Large intestine (tissue), 3 donors: Measurements from ENCODE around the gene THSD7B. TPM values are rescaled to one million over a fixed set of nuclear protein-coding genes. Genes with fewer than 3 reads are reported as not detected.
A peak's percentile ranks its signal among the peaks of the same experiment; 100 is the strongest.

Experiments used
- DNase-seq, 2 donors: peaks; one replicate each; pipeline versions ENCODE4 v3.0.0 to v3.0.0-alpha.2; 2013
- H3K27ac ChIP-seq: one replicate; pipeline ENCODE4 v1.5.1; 2013; ENCODE audit warnings: low read length
- H3K27me3 ChIP-seq: 2 replicates; pipeline ENCODE4 v1.6.1; 2013; ENCODE audit warnings: low read length; ENCODE audit not compliant: control insufficient read depth, insufficient read depth
- H3K36me3 ChIP-seq: 2 replicates; pipeline ENCODE4 v1.6.1; 2013; ENCODE audit warnings: low read length; ENCODE audit not compliant: control insufficient read depth, insufficient read depth
- H3K4me1 ChIP-seq: one replicate; pipeline ENCODE4 v1.6.1; 2013; ENCODE audit warnings: low read length; ENCODE audit not compliant: control insufficient read depth, insufficient read depth
- H3K4me3 ChIP-seq: one replicate; pipeline ENCODE4 v1.5.1; 2013; ENCODE audit warnings: low read length
- H3K9me3 ChIP-seq: one replicate; pipeline ENCODE4 v1.6.1; 2013; ENCODE audit warnings: mild to moderate bottlenecking, low read depth, low read length, moderate library complexity; ENCODE audit not compliant: control insufficient read depth
- WGBS: methylation state at CpG from one replicate; pipeline ENCODE4 v1.1.5; 2013; ENCODE audit warnings: low lambda C conversion rate; ENCODE audit not compliant: insufficient coverage; 5-methylcytosine and 5-hydroxymethylcytosine counted together
- polyA plus RNA-seq: library from polyadenylated mRNA; unstranded; fragments of 120-200 nt; gene quantifications from one replicate; pipeline ENCODE4 v1.2.1, GENCODE V29; 2013

THSD7B gene
- polyA plus RNA-seq, 1 donor: 2.2 TPM

- Histone ChIP-seq H3K27ac (no peak overlapping the region), H3K36me3 (no peaks in the 10 kb centered on the region), H3K4me3 (no peak overlapping the region), H3K9me3 (no peaks in the 10 kb centered on the region), H3K4me1 (no peaks in the 10 kb centered on the region), H3K27me3 (no peaks in the 10 kb centered on the region)
- no peak for DNase-seq
- 94% methylated on average over 3 of the region's 4 CpGs for WGBS
These were observed 471.7 kb downstream of the THSD7B start for GRCh38 chr2:137237055-137237454.

GRCh38 chr2:137238065-137238464 lies 472.7 kb downstream of the THSD7B start:
- no peak for DNase-seq
- H3K36me3 ChIP-seq: no peaks in the 10 kb centered on the region
- no peaks in the 10 kb centered on the region for H3K4me1 ChIP-seq
- no peaks in the 10 kb centered on the region for H3K27me3 ChIP-seq
- no peak overlapping the region for H3K4me3 ChIP-seq
- no peaks in the 10 kb centered on the region for H3K9me3 ChIP-seq
- no peak overlapping the region for H3K27ac ChIP-seq
- no CpG with 5 or more reads among the region's 3 CpGs for WGBS

DNA sequence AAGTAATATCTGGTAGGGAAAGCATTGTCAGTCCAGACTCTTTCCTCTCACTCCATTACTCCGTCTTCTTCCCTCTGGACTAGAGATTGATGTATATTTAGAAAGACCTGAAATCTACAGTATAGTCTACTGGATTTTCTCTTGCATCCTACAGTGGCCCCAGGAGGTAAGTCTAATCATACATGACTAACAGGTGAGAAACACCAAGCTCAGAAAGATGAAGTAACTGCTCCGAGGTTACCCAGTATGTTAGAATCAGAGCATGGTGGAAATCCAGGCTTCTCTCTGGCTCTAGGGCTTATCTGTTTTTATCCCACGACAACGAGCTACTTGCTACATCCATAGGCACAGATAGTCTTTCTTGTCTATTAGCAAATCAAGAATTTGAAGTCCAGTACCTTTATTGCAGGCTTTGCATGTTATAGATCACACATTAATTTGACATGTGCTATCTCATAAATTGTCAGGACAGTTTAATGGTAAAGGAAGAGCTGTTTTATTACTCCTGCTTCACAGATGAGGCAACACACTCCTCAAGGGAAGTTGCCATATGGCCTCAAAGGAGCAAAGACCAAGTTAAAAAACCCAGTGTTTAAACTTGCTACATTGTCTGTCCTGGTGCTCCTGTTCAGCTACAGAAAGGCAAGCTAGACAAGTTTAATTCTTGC lies 484.3 kb downstream of the THSD7B start:
- H3K36me3 ChIP-seq: no peaks in the 10 kb centered on the region
- no peaks in the 10 kb centered on the region for H3K27me3 ChIP-seq
- WGBS: 56% methylated on average over 2 of the region's 4 CpGs
- peak overlapping the region; percentile 36 for H3K27ac ChIP-seq
- DNase-seq: peak; percentile 54 to 70
- H3K4me1 ChIP-seq: peaks cover 13% of the 10 kb centered on the region
- H3K9me3 ChIP-seq: no peaks in the 10 kb centered on the region
- no peak overlapping the region for H3K4me3 ChIP-seq

GRCh38 chr2:137250401-137250800 lies 485.1 kb downstream of the THSD7B start:
- WGBS: 87% methylated on average over 3 of the region's 3 CpGs
- Histone ChIP-seq H3K27ac (no peak overlapping the region), H3K27me3 (no peaks in the 10 kb centered on the region), H3K4me3 (no peak overlapping the region), H3K36me3 (no peaks in the 10 kb centered on the region), H3K4me1 (peaks cover 13% of the 10 kb centered on the region), H3K9me3 (no peaks in the 10 kb centered on the region)
- DNase-seq: no peak

DNA sequence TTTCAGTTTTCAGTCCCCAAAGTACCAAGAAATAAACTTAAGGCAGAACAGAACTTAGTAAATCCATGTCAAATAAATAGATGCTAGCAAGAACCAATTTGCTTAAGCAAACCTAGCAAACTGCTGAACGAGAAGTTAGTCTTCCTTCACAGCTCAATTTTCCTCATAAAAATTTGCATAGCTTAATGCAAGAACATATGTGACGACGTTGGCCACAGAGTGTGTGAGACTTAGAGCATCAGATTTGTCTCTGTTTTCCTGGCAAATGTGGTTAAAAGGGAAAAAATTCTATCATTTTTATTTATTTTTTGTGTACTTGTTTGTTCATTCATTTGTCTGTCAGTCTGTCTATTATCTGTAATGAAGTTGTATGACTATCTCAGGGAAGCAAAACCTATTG lies 485.7 kb downstream of the THSD7B start:
- no peaks in the 10 kb centered on the region for H3K36me3 ChIP-seq
- no peaks in the 10 kb centered on the region for H3K9me3 ChIP-seq
- H3K4me3 ChIP-seq: no peak overlapping the region
- H3K27me3 ChIP-seq: no peaks in the 10 kb centered on the region
- no peak for DNase-seq
- no peak overlapping the region for H3K27ac ChIP-seq
- no CpG with 5 or more reads among the region's 3 CpGs for WGBS
- peaks cover 13% of the 10 kb centered on the region for H3K4me1 ChIP-seq

DNA sequence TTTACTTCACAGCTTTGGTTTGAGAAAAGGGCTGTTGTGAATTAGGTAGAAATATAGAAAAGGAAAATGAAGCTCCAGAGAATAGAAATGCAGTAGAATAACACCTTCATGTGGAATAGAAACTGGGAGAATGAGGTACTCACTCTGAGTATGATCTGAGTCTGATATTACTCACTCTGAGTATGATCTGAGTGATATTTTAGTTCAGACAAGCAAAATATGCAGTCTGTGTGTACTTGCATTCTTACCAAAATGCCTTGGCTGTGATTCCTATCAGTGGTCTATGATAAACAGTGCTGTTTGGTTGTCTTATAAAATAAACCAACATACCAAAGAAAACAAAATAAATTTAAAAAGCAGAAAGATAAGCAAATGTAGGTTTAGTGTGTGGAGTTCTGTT lies 487.6 kb downstream of the THSD7B start:
- Histone ChIP-seq H3K4me3 (no peak overlapping the region), H3K27ac (no peak overlapping the region), H3K36me3 (no peaks in the 10 kb centered on the region), H3K4me1 (peaks cover 13% of the 10 kb centered on the region), H3K9me3 (no peaks in the 10 kb centered on the region), H3K27me3 (no peaks in the 10 kb centered on the region)
- DNase-seq: no peak

- no peak overlapping the region for H3K27ac ChIP-seq
- no peaks in the 10 kb centered on the region for H3K27me3 ChIP-seq
- H3K36me3 ChIP-seq: no peaks in the 10 kb centered on the region
- H3K9me3 ChIP-seq: no peaks in the 10 kb centered on the region
- peaks cover 13% of the 10 kb centered on the region for H3K4me1 ChIP-seq
- WGBS: no CpG with 5 or more reads among the region's 1 CpG
- DNase-seq: no peak
- H3K4me3 ChIP-seq: no peak overlapping the region
These were observed 488.7 kb downstream of the THSD7B start for GRCh38 chr2:137254052-137254451.

DNA sequence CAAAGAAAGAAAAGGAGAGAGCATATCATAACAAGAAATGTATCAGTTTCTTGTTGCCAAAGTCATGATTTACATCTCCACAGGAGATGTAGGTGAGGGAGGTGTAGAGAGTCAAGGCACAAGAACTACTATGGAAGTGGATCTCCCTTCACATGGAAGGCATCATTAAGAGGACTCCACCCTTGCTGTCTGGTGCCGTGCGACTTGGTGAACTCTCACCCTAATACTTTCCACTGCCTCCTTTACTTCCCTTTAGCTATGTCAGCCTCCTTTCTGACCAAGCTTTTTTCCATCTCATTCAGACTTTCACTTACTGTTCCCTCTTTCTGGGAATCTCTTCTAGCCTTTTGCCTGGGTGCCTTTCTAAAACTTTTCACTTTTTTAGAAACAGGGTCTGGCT lies 490.0 kb downstream of the THSD7B start:
- Histone ChIP-seq H3K27me3 (no peaks in the 10 kb centered on the region), H3K4me3 (no peak overlapping the region), H3K4me1 (peaks cover 6% of the 10 kb centered on the region), H3K9me3 (no peaks in the 10 kb centered on the region), H3K27ac (no peak overlapping the region), H3K36me3 (no peaks in the 10 kb centered on the region)
- no peak for DNase-seq
- WGBS: no CpG with 5 or more reads among the region's 2 CpGs

DNA sequence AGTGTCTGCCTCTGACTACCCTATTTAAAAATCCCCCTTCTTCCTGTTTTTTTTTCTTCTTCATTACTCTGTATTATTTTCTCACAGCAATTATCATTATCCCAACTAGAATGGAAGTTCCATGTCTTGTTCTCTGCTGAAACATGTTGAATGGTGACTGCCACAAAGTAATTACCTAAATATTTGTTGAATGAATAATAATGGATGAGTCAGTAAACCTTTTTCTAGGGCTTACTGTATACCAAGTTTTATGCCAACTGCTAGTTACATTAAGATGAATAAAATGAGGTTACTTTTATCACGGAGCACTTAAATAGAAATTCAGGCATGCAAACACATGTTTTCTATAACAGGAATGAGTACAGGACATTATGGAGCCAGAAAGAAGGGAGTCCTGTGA lies 490.6 kb downstream of the THSD7B start:
- H3K27me3 ChIP-seq: no peaks in the 10 kb centered on the region
- WGBS: no CpG with 5 or more reads among the region's 1 CpG
- no peaks in the 10 kb centered on the region for H3K4me1 ChIP-seq
- H3K27ac ChIP-seq: no peak overlapping the region
- H3K36me3 ChIP-seq: no peaks in the 10 kb centered on the region
- DNase-seq: no peak
- no peak overlapping the region for H3K4me3 ChIP-seq
- no peaks in the 10 kb centered on the region for H3K9me3 ChIP-seq

DNA sequence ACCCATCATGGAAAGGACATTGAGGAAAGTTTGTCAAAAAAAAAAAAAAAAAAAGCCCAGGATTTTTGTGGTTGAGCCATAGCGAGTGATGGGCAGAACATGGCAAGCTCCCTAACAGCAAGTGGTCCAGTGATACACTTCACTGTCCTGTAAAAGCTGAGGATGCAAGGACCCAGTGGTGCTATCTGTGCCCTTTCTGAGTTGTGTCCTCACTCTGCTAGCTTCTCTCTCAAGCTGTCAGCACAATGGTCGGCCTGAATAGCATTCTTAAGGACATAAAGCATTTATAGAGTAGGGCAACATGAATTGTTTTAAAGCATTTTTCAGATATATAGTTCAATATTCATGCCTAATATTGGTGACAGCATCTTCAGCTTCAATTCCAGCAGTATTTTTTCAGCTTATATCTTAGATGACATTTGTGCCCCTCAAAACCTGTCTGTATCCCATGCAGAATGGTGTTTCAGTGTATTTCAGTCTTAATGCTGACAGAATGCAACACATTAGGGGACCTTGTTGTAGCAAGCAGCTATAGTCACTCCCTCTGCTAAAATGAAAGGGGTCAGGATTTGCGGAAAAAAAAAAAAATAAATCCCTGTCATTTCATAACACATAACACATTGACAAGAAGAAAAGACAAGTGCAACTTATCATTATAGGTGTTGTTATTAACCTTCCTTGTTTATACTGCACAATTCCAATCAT lies 496.7 kb downstream of the THSD7B start:
- H3K27me3 ChIP-seq: no peaks in the 10 kb centered on the region
- no peaks in the 10 kb centered on the region for H3K9me3 ChIP-seq
- no CpG with 5 or more reads among the region's 3 CpGs for WGBS

DNA sequence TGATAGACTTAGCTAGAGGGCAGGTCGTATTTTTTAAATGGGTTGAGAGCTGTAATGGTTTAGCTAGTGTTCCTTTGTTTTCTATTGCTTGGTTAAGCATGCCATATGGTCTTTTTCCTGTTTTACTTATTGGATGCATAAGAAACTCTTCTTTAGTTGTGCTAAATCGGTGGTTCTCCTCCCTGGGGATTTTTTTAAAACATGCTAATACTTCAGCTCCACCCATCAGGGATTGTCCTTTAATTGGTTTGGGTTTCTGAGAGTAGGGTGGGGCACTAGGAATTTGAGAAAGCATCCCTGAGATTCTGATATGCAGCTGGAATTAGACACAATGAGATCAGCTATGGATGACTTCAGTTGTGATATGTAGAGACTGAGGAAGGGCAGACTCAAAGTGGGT lies 497.2 kb downstream of the THSD7B start:
- Histone ChIP-seq H3K27me3 (no peaks in the 10 kb centered on the region), H3K9me3 (no peaks in the 10 kb centered on the region), H3K27ac (no peak overlapping the region), H3K4me3 (no peak overlapping the region), H3K4me1 (no peaks in the 10 kb centered on the region), H3K36me3 (no peaks in the 10 kb centered on the region)
- 33% methylated on average over 1 of the region's 2 CpGs for WGBS
- no peak for DNase-seq

More for the DNA sequence above, 496.7 kb downstream of the THSD7B start:
- Histone ChIP-seq H3K4me3 (no peak overlapping the region), H3K4me1 (no peaks in the 10 kb centered on the region), H3K36me3 (no peaks in the 10 kb centered on the region), H3K27ac (no peak overlapping the region)
- no peak for DNase-seq
